H9 (cell line): ENCODE measurements around the gene DHX36. TPM values are rescaled to one million over a fixed set of nuclear protein-coding genes. Genes with fewer than 3 reads are reported as not detected.

Experiments
- DNase-seq: peaks from one replicate; pipeline ENCODE4 v3.0.0-alpha.2; 2017
- H2AFZ ChIP-seq: one replicate; pipeline ENCODE4 v1.6.1; 2013; ENCODE audit warnings: mild to moderate bottlenecking, low read length, control low read depth, moderate library complexity
- H2AK5ac ChIP-seq: 2 replicates; pipeline ENCODE4 v1.6.1; 2013; ENCODE audit warnings: low read length, control low read depth, mixed read lengths; ENCODE audit not compliant: insufficient read length
- H2BK120ac ChIP-seq: one replicate; pipeline ENCODE4 v1.6.1; 2013; ENCODE audit warnings: low read depth, mild to moderate bottlenecking, low read length, control low read depth, inconsistent platforms; ENCODE audit not compliant: poor library complexity, severe bottlenecking
- H2BK12ac ChIP-seq: 2 replicates; pipeline ENCODE4 v1.6.1; 2013; ENCODE audit warnings: low read length, control low read depth, mixed read lengths, low read depth; ENCODE audit not compliant: insufficient read length
- H2BK15ac ChIP-seq: 2 replicates; pipeline ENCODE4 v1.6.1; 2013; ENCODE audit warnings: low read depth, low read length, control low read depth
- H2BK20ac ChIP-seq: one replicate; pipeline ENCODE4 v1.6.1; 2013; ENCODE audit warnings: low read depth, mild to moderate bottlenecking, low read length, control low read depth, inconsistent platforms; ENCODE audit not compliant: poor library complexity, severe bottlenecking
- H2BK5ac ChIP-seq: 2 replicates; pipeline ENCODE4 v1.6.1; 2013; ENCODE audit warnings: low read length, control low read depth, mixed read lengths; ENCODE audit not compliant: insufficient read length
- H3K14ac ChIP-seq: 2 replicates; pipeline ENCODE4 v1.6.1; 2013; ENCODE audit warnings: low read length, control low read depth; ENCODE audit not compliant: insufficient read depth
- H3K18ac ChIP-seq: 2 replicates; pipeline ENCODE4 v1.6.1; 2013; ENCODE audit warnings: low read depth, mild to moderate bottlenecking, mixed read lengths, low read length, control low read depth; ENCODE audit not compliant: insufficient read length
- H3K23ac ChIP-seq: 2 replicates; pipeline ENCODE4 v1.6.1; 2013; ENCODE audit warnings: low read length, control low read depth, mixed read lengths, low read depth; ENCODE audit not compliant: insufficient read length
- H3K23me2 ChIP-seq: 2 replicates; pipeline ENCODE4 v1.6.1; 2013; ENCODE audit warnings: low read depth, mild to moderate bottlenecking, mixed read lengths, low read length, control low read depth; ENCODE audit not compliant: insufficient read length, poor library complexity, severe bottlenecking
- H3K27ac ChIP-seq: 2 replicates; pipeline ENCODE4 v1.5.1; 2013; ENCODE audit warnings: low read length, control low read depth, mixed read lengths, low read depth; ENCODE audit not compliant: insufficient read length
- H3K27me3 ChIP-seq: 2 replicates; pipeline ENCODE4 v1.6.1; 2013; ENCODE audit warnings: low read length, control low read depth, inconsistent platforms; ENCODE audit not compliant: insufficient read depth
- H3K4ac ChIP-seq: 2 replicates; pipeline ENCODE4 v1.6.1; 2013; ENCODE audit warnings: low read depth, mild to moderate bottlenecking, control low read depth, inconsistent platforms, low read length, moderate library complexity
- H3K4me1 ChIP-seq: 2 replicates; pipeline ENCODE4 v1.6.1; 2013; ENCODE audit warnings: low read length, control low read depth, inconsistent platforms; ENCODE audit not compliant: insufficient read depth
- H3K4me2 ChIP-seq: 2 replicates; pipeline ENCODE4 v1.6.1; 2013; ENCODE audit warnings: low read length, control low read depth, mixed read lengths; ENCODE audit not compliant: insufficient read length, insufficient read depth
- H3K56ac ChIP-seq: 2 replicates; pipeline ENCODE4 v1.6.1; 2013; ENCODE audit warnings: low read depth, mild to moderate bottlenecking, mixed read lengths, low read length, control low read depth; ENCODE audit not compliant: insufficient read length
- H3K79me1 ChIP-seq: 2 replicates; pipeline ENCODE4 v1.6.1; 2013; ENCODE audit warnings: low read depth, mild to moderate bottlenecking, moderate library complexity, low read length, control low read depth, inconsistent platforms; ENCODE audit not compliant: insufficient read depth, poor library complexity, severe bottlenecking
- H3K79me2 ChIP-seq: 2 replicates; pipeline ENCODE4 v1.6.1; 2013; ENCODE audit warnings: low read length, control low read depth, inconsistent platforms; ENCODE audit not compliant: insufficient read depth
- H3K9ac ChIP-seq: 2 replicates; pipeline ENCODE4 v1.6.1; 2013; ENCODE audit warnings: low read length, control low read depth, mixed read lengths; ENCODE audit not compliant: insufficient read length; ENCODE audit errors: extremely low read depth
- H3K9me3 ChIP-seq: one replicate; pipeline ENCODE4 v1.6.1; 2013; ENCODE audit warnings: low read depth, low read length, inconsistent platforms; ENCODE audit not compliant: control insufficient read depth
- H3T11ph ChIP-seq: one replicate; pipeline ENCODE4 v1.6.1; 2013; ENCODE audit warnings: mild to moderate bottlenecking, low read length, control low read depth, inconsistent platforms
- H4K20me1 ChIP-seq: one replicate; pipeline ENCODE4 v1.6.1; 2013; ENCODE audit not compliant: control insufficient read depth, insufficient read length, insufficient read depth
- H4K5ac ChIP-seq: 2 replicates; pipeline ENCODE4 v1.6.1; 2013; ENCODE audit warnings: low read depth, mild to moderate bottlenecking, mixed read lengths, low read length, control low read depth; ENCODE audit not compliant: insufficient read length
- H4K8ac ChIP-seq: replicated peaks from 2 replicates; pipeline ENCODE4 v1.6.1; 2013; ENCODE audit warnings: low read length, control low read depth, mixed read lengths, low read depth; ENCODE audit not compliant: insufficient read length
- H4K91ac ChIP-seq: 2 replicates; pipeline ENCODE4 v1.6.1; 2013; ENCODE audit warnings: low read depth, mild to moderate bottlenecking, moderate library complexity, mixed read lengths, low read length, control low read depth; ENCODE audit not compliant: insufficient read length
- H3K27ac Mint-ChIP-seq, 3 experiments: 2 replicates in 2 of 3; 3 replicates in 1 of 3; pipeline ENCODE4 v1.8.0; 2020 to 2021; ENCODE audit warnings: mixed read lengths in 3 of 3, mild to moderate bottlenecking in 1 of 3, moderate library complexity in 1 of 3
- H3K27me3 Mint-ChIP-seq: 2 replicates; pipeline ENCODE4 v1.8.0; 2021; ENCODE audit warnings: low read depth, mild to moderate bottlenecking, moderate library complexity, mixed read lengths
- H3K36me3 Mint-ChIP-seq, 3 experiments: 2 replicates in 2 of 3; 3 replicates in 1 of 3; pipeline ENCODE4 v1.8.0; 2020 to 2021; ENCODE audit warnings: low read depth in 3 of 3, mixed read lengths in 3 of 3; ENCODE audit not compliant: insufficient read depth in 1 of 3
- H3K4me1 Mint-ChIP-seq, 2 experiments: 2 replicates each; pipeline ENCODE4 v1.8.0; 2020; ENCODE audit warnings: mixed read lengths in 2 of 2
- H3K4me3 Mint-ChIP-seq, 2 experiments: 2 replicates in 1 of 2; 3 replicates in 1 of 2; pipeline ENCODE4 v1.8.0; 2020 to 2021; ENCODE audit warnings: mild to moderate bottlenecking in 2 of 2, mixed read lengths in 2 of 2, moderate library complexity in 1 of 2
- H3K9me3 Mint-ChIP-seq, 2 experiments: 2 replicates in 1 of 2; 3 replicates in 1 of 2; pipeline ENCODE4 v1.8.0; 2020; ENCODE audit warnings: mild to moderate bottlenecking in 2 of 2, mixed read lengths in 2 of 2, moderate library complexity in 1 of 2
- WGBS: extraction: QIAGEN DNeasy Blood & Tissue Kit; methylation state at CpG from one replicate; pipeline ENCODE4 v1.1.7; 2013; ENCODE audit warnings: missing lambda C conversion rate, low lambda C conversion rate, mixed read lengths; ENCODE audit not compliant: insufficient read length; ENCODE audit errors: extremely low coverage; 5-methylcytosine and 5-hydroxymethylcytosine counted together
- total RNA-seq: library from RNA; stranded (reverse); gene quantifications from 2 replicates; pipeline ENCODE4 v1.2.1, GENCODE V29; 2021
- TF ChIP-seq, protein P1 (sequence below): fragments of 200-600 bp; sonication (generic); conservative IDR thresholded peaks from 3 replicates; pipeline ENCODE4 v1.8.0; 2021; ENCODE audit warnings: antibody characterized with exemption, mild to moderate bottlenecking

Gene DHX36
- total RNA-seq, 1 experiment from 2014 or later, result 103 TPM

DNA sequence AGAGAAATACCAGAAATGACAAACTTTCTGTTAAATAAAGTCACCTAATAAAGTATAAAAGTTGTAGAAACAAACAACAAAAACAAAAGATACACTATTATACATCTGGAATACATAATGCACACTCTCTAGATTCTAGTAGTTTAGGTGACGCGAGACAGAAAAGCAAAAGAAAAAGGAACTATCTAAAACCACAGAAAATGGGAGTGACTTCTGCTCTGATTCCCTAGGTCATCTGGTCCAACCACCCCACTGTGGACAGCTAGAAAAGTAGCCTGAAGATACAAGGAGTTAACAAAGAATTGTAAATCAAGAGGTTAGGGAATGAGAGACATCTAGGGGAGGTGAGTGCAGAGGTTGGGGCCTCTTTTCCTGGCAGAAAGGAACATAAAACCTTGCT lies 39.1 kb downstream of the DHX36 start:
- WGBS, result no CpG with 5 or more reads among the region's 2 CpGs
- Histone ChIP-seq H2BK120ac (no peak overlapping the region), H3K14ac (no peak overlapping the region), H4K20me1 (no peaks in the 10 kb centered on the region), H2AFZ (no peak overlapping the region), H3K23ac (no peak overlapping the region), H3K27ac (no peak overlapping the region), H4K8ac (no peak overlapping the region), H2BK15ac (no peak overlapping the region), H2BK12ac (no peak overlapping the region), H4K5ac (no peak overlapping the region), H3T11ph (no peak overlapping the region), H3K4me1 (no peaks in the 10 kb centered on the region), H3K18ac (no peak overlapping the region), H3K4ac (no peak overlapping the region), H3K79me2 (no peaks in the 10 kb centered on the region), H3K27me3 (no peaks in the 10 kb centered on the region), H3K9ac (no peak overlapping the region), H2BK5ac (no peak overlapping the region), H3K56ac (no peak overlapping the region), H4K91ac (no peak overlapping the region), H2BK20ac (no peak overlapping the region), H3K23me2 (no peaks in the 10 kb centered on the region), H3K79me1 (no peaks in the 10 kb centered on the region), H3K4me2 (no peak overlapping the region), H2AK5ac (no peak overlapping the region), H3K9me3 (no peaks in the 10 kb centered on the region)
- no peaks in the 10 kb centered on the region for H3K27me3 Mint-ChIP-seq
- DNase-seq, result no peak
- no peaks in the 10 kb centered on the region for H3K9me3 Mint-ChIP-seq
- no peak overlapping the region for H3K27ac Mint-ChIP-seq
- H3K4me3 Mint-ChIP-seq, result no peak overlapping the region
- H3K4me1 Mint-ChIP-seq, result no peaks in the 10 kb centered on the region
- H3K36me3 Mint-ChIP-seq, result peaks cover 35 to 88% (median 83%) of the 10 kb centered on the region in 3 experiments; a peak in 6 of 7 replicates
- TF ChIP-seq, protein P1, sequence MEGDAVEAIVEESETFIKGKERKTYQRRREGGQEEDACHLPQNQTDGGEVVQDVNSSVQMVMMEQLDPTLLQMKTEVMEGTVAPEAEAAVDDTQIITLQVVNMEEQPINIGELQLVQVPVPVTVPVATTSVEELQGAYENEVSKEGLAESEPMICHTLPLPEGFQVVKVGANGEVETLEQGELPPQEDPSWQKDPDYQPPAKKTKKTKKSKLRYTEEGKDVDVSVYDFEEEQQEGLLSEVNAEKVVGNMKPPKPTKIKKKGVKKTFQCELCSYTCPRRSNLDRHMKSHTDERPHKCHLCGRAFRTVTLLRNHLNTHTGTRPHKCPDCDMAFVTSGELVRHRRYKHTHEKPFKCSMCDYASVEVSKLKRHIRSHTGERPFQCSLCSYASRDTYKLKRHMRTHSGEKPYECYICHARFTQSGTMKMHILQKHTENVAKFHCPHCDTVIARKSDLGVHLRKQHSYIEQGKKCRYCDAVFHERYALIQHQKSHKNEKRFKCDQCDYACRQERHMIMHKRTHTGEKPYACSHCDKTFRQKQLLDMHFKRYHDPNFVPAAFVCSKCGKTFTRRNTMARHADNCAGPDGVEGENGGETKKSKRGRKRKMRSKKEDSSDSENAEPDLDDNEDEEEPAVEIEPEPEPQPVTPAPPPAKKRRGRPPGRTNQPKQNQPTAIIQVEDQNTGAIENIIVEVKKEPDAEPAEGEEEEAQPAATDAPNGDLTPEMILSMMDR, result no peak
